K562 (cell line): ENCODE results near the gene ANKRD13B. TPM values are rescaled to one million over a fixed set of nuclear protein-coding genes. Genes with fewer than 3 reads are reported as not detected.

Source experiments
- ARHGAP35 ChIP-seq: fragments of 450-650 bp; IDR thresholded peaks from 2 replicates; pipeline ENCODE4 v1.6.1; 2018; ENCODE audit not compliant: partially characterized antibody
- CREB3 ChIP-seq: fragments of 450-650 bp; conservative IDR thresholded peaks from 2 replicates; pipeline ENCODE4 v1.6.1; 2016; ENCODE audit warnings: missing genetic modification characterization, low read depth, mild to moderate bottlenecking, missing compliant biosample characterization, moderate library complexity
- FOXK1 ChIP-seq: sonication (generic); formaldehyde crosslinking; IDR thresholded peaks from 2 replicates; pipeline ENCODE4 v1.8.0; 2022; ENCODE audit warnings: missing genetic modification reagents, mild to moderate bottlenecking, borderline replicate concordance
- JUN ChIP-seq, 2 experiments: sonication (generic) in 1 of 2; formaldehyde crosslinking in 1 of 2; IDR thresholded peaks; 2 replicates each; pipeline versions ENCODE4 v1.6.1 to v1.8.0; 2012 to 2022; ENCODE audit warnings: borderline replicate concordance in 2 of 2, mild to moderate bottlenecking in 2 of 2, improper control_type of control experiment in 1 of 2, low read depth in 1 of 2, low read length in 1 of 2, missing genetic modification reagents in 1 of 2
- KAT7 ChIP-seq: sonication (generic); formaldehyde crosslinking; IDR thresholded peaks from 2 replicates; pipeline ENCODE4 v1.8.0; 2022; ENCODE audit warnings: missing genetic modification reagents, mild to moderate bottlenecking, borderline replicate concordance
- MEF2A ChIP-seq: IDR thresholded peaks from 2 replicates; pipeline ENCODE4 v1.6.1; 2011; ENCODE audit warnings: low read depth, mild to moderate bottlenecking, low read length, moderate library complexity; ENCODE audit not compliant: control insufficient read depth
- NR2C2 ChIP-seq, 2 experiments: fragments of 200-800 bp in 1 of 2; sonication (Bioruptor generic) in 1 of 2; sonication (generic) in 1 of 2; formaldehyde crosslinking in 1 of 2; IDR thresholded peaks; 2 replicates each; pipeline versions ENCODE4 v1.6.1 to v1.8.0; 2016 to 2022; ENCODE audit warnings: mild to moderate bottlenecking in 1 of 2, missing compliant biosample characterization in 1 of 2, missing genetic modification characterization in 1 of 2, missing genetic modification reagents in 1 of 2
- POLR2A ChIP-seq: fragments of 450-650 bp; conservative IDR thresholded peaks from 2 replicates; pipeline ENCODE4 v1.6.1; 2016
- PURB ChIP-seq: sonication (generic); formaldehyde crosslinking; IDR thresholded peaks from 2 replicates; pipeline ENCODE4 v1.9.0; 2021; ENCODE audit warnings: low read depth, mild to moderate bottlenecking, missing genetic modification reagents
- SOX6 ChIP-seq: fragments of 450-650 bp; IDR thresholded peaks from 2 replicates; pipeline ENCODE4 v1.6.1; 2014; ENCODE audit warnings: mild to moderate bottlenecking
- THRAP3 ChIP-seq: fragments of 450-650 bp; IDR thresholded peaks from 2 replicates; pipeline ENCODE4 v1.6.1; 2016; ENCODE audit warnings: mild to moderate bottlenecking, inconsistent platforms, borderline replicate concordance
- ZBTB9 ChIP-seq: fragments of 450-650 bp; formaldehyde crosslinking; IDR thresholded peaks from 2 replicates; pipeline ENCODE4 v1.4.0; 2020; ENCODE audit warnings: mild to moderate bottlenecking, moderate library complexity
- ZEB2 ChIP-seq: fragments of 450-650 bp; IDR thresholded peaks from 2 replicates; pipeline ENCODE4 v1.6.1; 2016
- ZNF134 ChIP-seq: fragments of 250-450 bp; sonication (Bioruptor Pico); conservative IDR thresholded peaks from 2 replicates; pipeline ENCODE4 v1.4.0; 2020
- ZNF583 ChIP-seq: fragments of 250-450 bp; sonication (Bioruptor Pico); IDR thresholded peaks from 2 replicates; pipeline ENCODE4 v1.4.0; 2020
- polyA plus RNA-seq, 8 experiments: library from polyadenylated mRNA; depleted of rRNA in 4 of 8; stranded (reverse) in 5 of 8; unstranded in 3 of 8; fragments of >200 nt; fragmentation: Nextera tagmentation in 2 of 8; fragmentation: Illumina TruSeq in 1 of 8; extraction: Ambion mirVana in 2 of 8; extraction: Trizol in 1 of 8; gene quantifications; 2 replicates each; pipeline versions ENCODE4 v1.2.1 to v1.2.3, GENCODE V29; 2011 to 2014; ENCODE audit warnings: inconsistent platforms in 1 of 8, missing spikeins in 1 of 8
- total RNA-seq, 7 experiments: library from RNA; depleted of rRNA in 6 of 7; stranded (reverse); fragments of >200 nt in 6 of 7; fragmentation: Illumina TruSeq in 2 of 7; extraction: Trizol in 2 of 7; gene quantifications; 2 replicates each; pipeline versions ENCODE4 v1.2.1 to v1.2.3, GENCODE V29; 2011 to 2021; ENCODE audit warnings: low replicate concordance in 1 of 7
- TF ChIP-seq, protein P1 (sequence below): fragments of 250-450 bp; sonication (Bioruptor Pico); IDR thresholded peaks from 2 replicates; pipeline ENCODE4 v1.9.0; 2021; ENCODE audit warnings: mild to moderate bottlenecking
- TF ChIP-seq, protein P2 (sequence below): fragments of 450-650 bp; formaldehyde crosslinking; IDR thresholded peaks from 2 replicates; pipeline ENCODE4 v1.4.0; 2022; ENCODE audit warnings: mild to moderate bottlenecking, moderate library complexity
- TF ChIP-seq, protein P3 (sequence below): fragments of 450-650 bp; IDR thresholded peaks from 2 replicates; pipeline ENCODE4 v1.6.1; 2016; ENCODE audit warnings: mild to moderate bottlenecking
- TF ChIP-seq, protein P4 (sequence below): fragments of 250-450 bp; sonication (Bioruptor Pico); IDR thresholded peaks from 2 replicates; pipeline ENCODE4 v1.4.0; 2020; ENCODE audit warnings: mild to moderate bottlenecking, moderate library complexity, borderline replicate concordance

The ANKRD13B gene
- total and polyA plus RNA-seq, 9 of the 15 experiments (the other 6 are each of a cell fraction or from before 2014, with no cell fraction given): 0.15 to 28.1 (median 4.6) TPM

GRCh38 chr17:29620271-29620670, 27.3 kb downstream of the ANKRD13B start (continued):
- no peak for TF ChIP-seq ZBTB9 (CRISPR knock-in tag)
- no peak for TF ChIP-seq THRAP3
- TF ChIP-seq, protein P1, sequence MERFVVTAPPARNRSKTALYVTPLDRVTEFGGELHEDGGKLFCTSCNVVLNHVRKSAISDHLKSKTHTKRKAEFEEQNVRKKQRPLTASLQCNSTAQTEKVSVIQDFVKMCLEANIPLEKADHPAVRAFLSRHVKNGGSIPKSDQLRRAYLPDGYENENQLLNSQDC (CRISPR knock-in tag): no peak
- 0 out of 2 replicates have a peak, but pooled peaks have one; percentile 18 for TF ChIP-seq MEF2A
- peak; percentile 77 for TF ChIP-seq JUN (IDR thresholded peaks at IDR 0.05; ENCODE audit: borderline replicate concordance, low read depth, low read length)
- TF ChIP-seq JUN (CRISPR knock-in tag; IDR thresholded peaks at IDR 0.05; ENCODE audit: borderline replicate concordance): no peak
- TF ChIP-seq CREB3 (tag): no peak
- no peak for TF ChIP-seq PURB (CRISPR knock-in tag)
- no peak for TF ChIP-seq ZNF134
- peak; percentile 85 for TF ChIP-seq ZEB2
- TF ChIP-seq, protein P2, sequence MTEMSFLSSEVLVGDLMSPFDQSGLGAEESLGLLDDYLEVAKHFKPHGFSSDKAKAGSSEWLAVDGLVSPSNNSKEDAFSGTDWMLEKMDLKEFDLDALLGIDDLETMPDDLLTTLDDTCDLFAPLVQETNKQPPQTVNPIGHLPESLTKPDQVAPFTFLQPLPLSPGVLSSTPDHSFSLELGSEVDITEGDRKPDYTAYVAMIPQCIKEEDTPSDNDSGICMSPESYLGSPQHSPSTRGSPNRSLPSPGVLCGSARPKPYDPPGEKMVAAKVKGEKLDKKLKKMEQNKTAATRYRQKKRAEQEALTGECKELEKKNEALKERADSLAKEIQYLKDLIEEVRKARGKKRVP (CRISPR knock-in tag): no peak
- no peak for TF ChIP-seq KAT7 (CRISPR knock-in tag)
- no peak for TF ChIP-seq POLR2A
- TF ChIP-seq SOX6: peak; percentile 52; the same call in 1 of the 2 replicates
- TF ChIP-seq NR2C2 (CRISPR knock-in tag; IDR thresholded peaks at IDR 0.05): no peak
- peak; percentile 33; the same call in 1 of the 2 replicates for TF ChIP-seq NR2C2 (tag; IDR thresholded peaks at IDR 0.05)
- TF ChIP-seq, protein P3, sequence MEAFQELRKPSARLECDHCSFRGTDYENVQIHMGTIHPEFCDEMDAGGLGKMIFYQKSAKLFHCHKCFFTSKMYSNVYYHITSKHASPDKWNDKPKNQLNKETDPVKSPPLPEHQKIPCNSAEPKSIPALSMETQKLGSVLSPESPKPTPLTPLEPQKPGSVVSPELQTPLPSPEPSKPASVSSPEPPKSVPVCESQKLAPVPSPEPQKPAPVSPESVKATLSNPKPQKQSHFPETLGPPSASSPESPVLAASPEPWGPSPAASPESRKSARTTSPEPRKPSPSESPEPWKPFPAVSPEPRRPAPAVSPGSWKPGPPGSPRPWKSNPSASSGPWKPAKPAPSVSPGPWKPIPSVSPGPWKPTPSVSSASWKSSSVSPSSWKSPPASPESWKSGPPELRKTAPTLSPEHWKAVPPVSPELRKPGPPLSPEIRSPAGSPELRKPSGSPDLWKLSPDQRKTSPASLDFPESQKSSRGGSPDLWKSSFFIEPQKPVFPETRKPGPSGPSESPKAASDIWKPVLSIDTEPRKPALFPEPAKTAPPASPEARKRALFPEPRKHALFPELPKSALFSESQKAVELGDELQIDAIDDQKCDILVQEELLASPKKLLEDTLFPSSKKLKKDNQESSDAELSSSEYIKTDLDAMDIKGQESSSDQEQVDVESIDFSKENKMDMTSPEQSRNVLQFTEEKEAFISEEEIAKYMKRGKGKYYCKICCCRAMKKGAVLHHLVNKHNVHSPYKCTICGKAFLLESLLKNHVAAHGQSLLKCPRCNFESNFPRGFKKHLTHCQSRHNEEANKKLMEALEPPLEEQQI: no peak
- TF ChIP-seq, protein P4, sequence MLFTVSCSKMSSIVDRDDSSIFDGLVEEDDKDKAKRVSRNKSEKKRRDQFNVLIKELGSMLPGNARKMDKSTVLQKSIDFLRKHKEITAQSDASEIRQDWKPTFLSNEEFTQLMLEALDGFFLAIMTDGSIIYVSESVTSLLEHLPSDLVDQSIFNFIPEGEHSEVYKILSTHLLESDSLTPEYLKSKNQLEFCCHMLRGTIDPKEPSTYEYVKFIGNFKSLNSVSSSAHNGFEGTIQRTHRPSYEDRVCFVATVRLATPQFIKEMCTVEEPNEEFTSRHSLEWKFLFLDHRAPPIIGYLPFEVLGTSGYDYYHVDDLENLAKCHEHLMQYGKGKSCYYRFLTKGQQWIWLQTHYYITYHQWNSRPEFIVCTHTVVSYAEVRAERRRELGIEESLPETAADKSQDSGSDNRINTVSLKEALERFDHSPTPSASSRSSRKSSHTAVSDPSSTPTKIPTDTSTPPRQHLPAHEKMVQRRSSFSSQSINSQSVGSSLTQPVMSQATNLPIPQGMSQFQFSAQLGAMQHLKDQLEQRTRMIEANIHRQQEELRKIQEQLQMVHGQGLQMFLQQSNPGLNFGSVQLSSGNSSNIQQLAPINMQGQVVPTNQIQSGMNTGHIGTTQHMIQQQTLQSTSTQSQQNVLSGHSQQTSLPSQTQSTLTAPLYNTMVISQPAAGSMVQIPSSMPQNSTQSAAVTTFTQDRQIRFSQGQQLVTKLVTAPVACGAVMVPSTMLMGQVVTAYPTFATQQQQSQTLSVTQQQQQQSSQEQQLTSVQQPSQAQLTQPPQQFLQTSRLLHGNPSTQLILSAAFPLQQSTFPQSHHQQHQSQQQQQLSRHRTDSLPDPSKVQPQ (CRISPR knock-in tag): no peak
- no peak for TF ChIP-seq ZNF583 (CRISPR knock-in tag)
- no peak for TF ChIP-seq ARHGAP35
- no peak for TF ChIP-seq FOXK1 (CRISPR knock-in tag)
